Prostate gland (tissue), 2 donors: ENCODE measurements around the gene PIGU.

Experiments used
- CTCF ChIP-seq, 4 experiments: fragments of 200-600 bp in 2 of 4; fragments of 450-650 bp in 2 of 4; sonication (generic) in 2 of 4; IDR thresholded peaks; 1 replicate in 3 of 4; 2 replicates in 1 of 4; pipeline ENCODE4 v1.5.1; 2016 to 2019; ENCODE audit warnings: antibody characterized with exemption in 4 of 4, mild to moderate bottlenecking in 2 of 4, moderate library complexity in 2 of 4
- POLR2A ChIP-seq: fragments of 450-650 bp; IDR thresholded peaks from one replicate; pipeline ENCODE4 v1.6.1; 2016; ENCODE audit warnings: antibody characterized with exemption, mild to moderate bottlenecking
- POLR2AphosphoS5 ChIP-seq: sonication (generic); formaldehyde crosslinking; IDR thresholded peaks from one replicate; pipeline ENCODE4 v1.6.1; 2017; ENCODE audit warnings: antibody characterized with exemption

GRCh38 chr20:34629342-34629741 is 47.5 kb downstream of the PIGU start:
- TF ChIP-seq CTCF (IDR thresholded peaks at IDR 0.05) (no peak), POLR2A (no peak), POLR2AphosphoS5 (no peak)
